Measurements from ENCODE around the gene MAST4. TPM values are rescaled to one million over a fixed set of nuclear protein-coding genes. Genes with fewer than 3 reads are reported as not detected.

MAST4 gene
- total and polyA plus RNA-seq, 12 donors, result 29.6 to 93.3 (median 76.6) TPM

GRCh38 chr5:67104859-67105258 is 508.7 kb downstream of the MAST4 start:
- no peak for DNase-seq
- H3K9me3 ChIP-seq, result no peaks in the 10 kb centered on the region
- intact Hi-C loops (cut with DNase I), result loop anchor here in 2 of 10 donors (5.0 kb wide), 3 partner anchors 47 to 203 kb away; no protein-coding TSS in a partner anchor
- ATAC-seq, result no peak
- WGBS, 2 donors, result 88 to 94% methylated on average over 1 of the region's 1 CpG
- H3K27me3 ChIP-seq, result no peaks in the 10 kb centered on the region
- peaks cover 0 to 97% (median 30%) of the 10 kb centered on the region in 9 donors for H3K36me3 ChIP-seq
- H3K4me3 ChIP-seq, result no peak overlapping the region
- peaks cover 0 to 43% (median 22%) of the 10 kb centered on the region in 9 donors for H3K4me1 ChIP-seq
- peak overlapping the region in 2 of 10 donors; percentile 2 to 38 for H3K27ac ChIP-seq
- no peak for TF ChIP-seq CTCF (IDR thresholded peaks at IDR 0.05)

DNA sequence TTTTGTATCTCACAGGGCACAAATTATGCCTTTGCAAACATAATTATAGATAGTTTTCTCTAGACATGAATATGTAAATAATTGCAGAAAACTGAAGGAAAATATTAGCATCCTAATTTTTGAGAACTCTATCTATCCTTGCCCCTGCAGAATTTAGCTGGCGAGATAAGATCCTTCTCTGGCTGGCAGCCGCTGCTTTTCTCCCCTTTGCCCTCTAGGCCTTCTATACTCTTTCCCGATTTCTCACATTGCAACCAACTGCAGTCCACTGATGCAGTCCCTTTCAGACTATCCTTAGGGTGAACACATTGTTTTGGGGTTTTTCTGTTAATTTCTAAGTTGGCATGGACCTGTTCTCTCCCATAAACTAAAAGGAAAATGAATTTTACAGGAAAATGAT is 509.1 kb downstream of the MAST4 start:
- peaks cover 0 to 43% (median 22%) of the 10 kb centered on the region in 9 donors for H3K4me1 ChIP-seq

DNA sequence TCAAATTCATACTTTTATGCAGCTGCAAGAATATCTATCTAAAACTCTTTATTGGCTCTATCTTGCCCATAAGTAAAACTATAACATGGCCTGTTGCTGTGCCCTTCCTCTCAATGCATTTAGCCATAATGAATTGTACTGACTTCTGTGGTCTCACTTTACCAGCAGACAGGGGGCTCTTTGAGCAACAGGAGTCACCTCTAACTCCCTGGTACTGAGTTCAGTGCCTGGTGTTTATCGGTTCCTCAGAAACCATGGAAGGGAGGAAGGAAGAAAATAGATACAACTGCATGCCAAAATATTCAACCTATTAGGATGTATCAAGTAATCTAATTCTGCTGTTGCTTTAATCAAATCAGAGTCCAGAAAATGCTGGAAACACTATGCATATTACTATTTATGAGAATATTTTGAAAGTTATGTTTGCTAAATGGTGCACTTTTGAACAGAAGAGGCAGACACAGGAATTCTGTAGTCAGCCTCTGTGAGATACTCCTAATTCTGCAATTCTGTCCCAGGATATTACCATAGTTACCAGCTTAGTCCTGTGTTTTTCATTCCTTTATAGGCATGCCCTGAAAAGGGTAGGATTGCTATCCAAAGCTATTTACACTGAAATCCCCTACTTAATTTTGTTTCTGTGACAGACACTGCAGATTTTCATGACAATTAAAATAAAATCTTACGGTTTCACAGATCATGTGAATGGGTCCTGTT is 510.6 kb downstream of the MAST4 start:
- Histone ChIP-seq H3K27ac (no peak overlapping the region), H3K9me3 (no peaks in the 10 kb centered on the region), H3K4me3 (no peak overlapping the region), H3K27me3 (no peaks in the 10 kb centered on the region), H3K36me3 (peaks cover 0 to 100% (median 27%) of the 10 kb centered on the region in 9 donors), H3K4me1 (peaks cover 0 to 43% (median 22%) of the 10 kb centered on the region in 9 donors)
- TF ChIP-seq CTCF (IDR thresholded peaks at IDR 0.05), result peak in 2 of 9 donors; percentile 7 to 10
- DNase-seq (no peak), ATAC-seq (peak in 2 of 8 donors; percentile 16 to 50)
- WGBS, 2 donors, result 67 to 69% methylated on average over 2 of the region's 2 CpGs
- intact Hi-C loops (cut with DNase I), result no loop called here

More for the DNA sequence above, 509.1 kb downstream of the MAST4 start:
- Histone ChIP-seq H3K9me3 (no peaks in the 10 kb centered on the region), H3K36me3 (peaks cover 0 to 100% (median 34%) of the 10 kb centered on the region in 9 donors), H3K27me3 (no peaks in the 10 kb centered on the region), H3K4me3 (no peak overlapping the region), H3K27ac (peak overlapping the region in 2 of 10 donors; percentile 2 to 38)
- no peak for DNase-seq
- ATAC-seq, result no peak
- no peak for TF ChIP-seq CTCF (IDR thresholded peaks at IDR 0.05)
- intact Hi-C loops (cut with DNase I), result no loop called here
- 56 to 85% methylated on average over 3 of the region's 3 CpGs for WGBS, 2 donors

DNA sequence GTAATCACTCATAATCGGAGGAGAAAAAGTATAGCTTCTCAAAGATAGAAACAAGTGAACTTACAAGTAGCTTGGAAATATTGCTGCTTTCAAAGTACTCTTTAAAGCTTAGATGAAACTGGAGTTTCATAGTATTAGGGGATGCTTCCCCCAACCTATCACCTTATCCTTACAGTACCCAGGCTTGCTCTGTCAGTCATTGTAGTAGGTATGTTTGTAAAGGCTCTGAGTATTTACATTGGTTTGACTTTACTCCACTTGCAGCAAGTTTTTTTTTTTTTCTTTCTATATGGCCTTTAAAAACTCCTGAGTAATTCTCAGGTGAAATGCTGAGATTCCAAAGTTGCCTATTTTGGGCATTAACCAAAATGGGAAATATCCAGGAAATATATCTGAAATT is 515.6 kb downstream of the MAST4 start:
- H3K4me1 ChIP-seq, result peaks cover 0 to 12% (median 6%) of the 10 kb centered on the region in 9 donors
- H3K27me3 ChIP-seq, result no peaks in the 10 kb centered on the region
- no peak overlapping the region for H3K4me3 ChIP-seq
- ATAC-seq (no peak), DNase-seq (no peak)
- TF ChIP-seq CTCF (IDR thresholded peaks at IDR 0.05), result no peak
- 95 to 97% methylated on average over 1 of the region's 1 CpG for WGBS, 2 donors
- H3K9me3 ChIP-seq, result no peaks in the 10 kb centered on the region
- peaks cover 0 to 100% (median 40%) of the 10 kb centered on the region in 9 donors for H3K36me3 ChIP-seq
- H3K27ac ChIP-seq, result no peak overlapping the region
- intact Hi-C loops (cut with DNase I), result no loop called here
